ENCODE results near the gene RBM48.
"Not testable (repeated sequence)": the region's sequence is repeated elsewhere in the genome, so short reads cannot be mapped to it uniquely, and the experiment has no call there.

RBM48 gene

GRCh38 chr7:92528188-92528957 is at the start of gene RBM48, which contains the start of gene PEX1:
Gene RBM48, plus strand, starts transcription at chr7:92528795. Its CDS starts 19 bp downstream, at chr7:92528814.
Gene PEX1, minus strand, starts transcription at chr7:92528520. Its CDS starts 85 bp downstream, at chr7:92528435.
- DNase-seq: peak; percentile 92

GRCh38 chr7:92479146-92479545 is 49.4 kb upstream of the RBM48 start:
- not testable (repeated sequence) for DNase-seq

- not testable (repeated sequence) for DNase-seq
Observed at GRCh38 chr7:92483624-92484023, 45.0 kb upstream of the RBM48 start.

GRCh38 chr7:92484226-92484625 is 44.4 kb upstream of the RBM48 start:
- DNase-seq: not testable (repeated sequence)

- DNase-seq: no peak
Observed at GRCh38 chr7:92485267-92485892, 43.2 kb upstream of the RBM48 start.

- no peak for DNase-seq
Observed at GRCh38 chr7:92485974-92486373, 42.6 kb upstream of the RBM48 start.

GRCh38 chr7:92487804-92488203 is 40.8 kb upstream of the RBM48 start:
- no peak for DNase-seq

- DNase-seq: no peak
Observed at GRCh38 chr7:92489634-92490033, 39.0 kb upstream of the RBM48 start.

- no peak for DNase-seq
Observed at GRCh38 chr7:92496876-92497275, 31.7 kb upstream of the RBM48 start.

GRCh38 chr7:92498557-92498956 is 30.0 kb upstream of the RBM48 start:
- no peak for DNase-seq

GRCh38 chr7:92503767-92504166 is 24.8 kb upstream of the RBM48 start:
- no peak for DNase-seq

GRCh38 chr7:92504563-92504962 is 24.0 kb upstream of the RBM48 start:
- no peak for DNase-seq

GRCh38 chr7:92506363-92506762 is 22.2 kb upstream of the RBM48 start:
- DNase-seq: no peak

- DNase-seq: no peak
Observed at GRCh38 chr7:92508946-92509345, 19.6 kb upstream of the RBM48 start.

- no peak for DNase-seq
Observed at GRCh38 chr7:92513167-92513902, 15.3 kb upstream of the RBM48 start.

- no peak for DNase-seq
Observed at GRCh38 chr7:92517631-92518030, 11.0 kb upstream of the RBM48 start.

- no peak for DNase-seq
Observed at GRCh38 chr7:92520024-92520423, 8.6 kb upstream of the RBM48 start.

GRCh38 chr7:92523110-92523509 is 5.5 kb upstream of the RBM48 start:
- no peak for DNase-seq

GRCh38 chr7:92527300-92528187 is 1.1 kb upstream of the RBM48 start:
- DNase-seq: peak; percentile 66

- DNase-seq: no peak
Observed at GRCh38 chr7:92528958-92529264, 316 bp downstream of the RBM48 start.

- DNase-seq: no peak
Observed at GRCh38 chr7:92534572-92534971, 6.0 kb downstream of the RBM48 start.

- DNase-seq: not testable (repeated sequence)
Observed at GRCh38 chr7:92543542-92543941, 14.9 kb downstream of the RBM48 start.

GRCh38 chr7:92545116-92545515 is 16.5 kb downstream of the RBM48 start:
- DNase-seq: not testable (repeated sequence)

Data from stimulated activated CD8-positive, alpha-beta memory T cell treated with anti-CD3 and anti-CD28 coated beads, Interleukin-4, amount 100 ng/mL, for 48 hours (primary cell).